Measurements from ENCODE around the gene CHN1.

Gene CHN1

GRCh38 chr2:174957050-174957449 lies 48.1 kb downstream of the CHN1 start:
- Histone ChIP-seq H2AFZ (ENCODE audit: low read depth) (peak overlapping the region; percentile 48), H3K27me3 (ENCODE audit: insufficient read depth, low read depth) (no peaks in the 10 kb centered on the region), H4K20me1 (ENCODE audit: insufficient read depth) (no peaks in the 10 kb centered on the region), H3K4me3 (IDR thresholded peaks at IDR 0.05; ENCODE audit: insufficient read depth, low read depth, low read length) (peak overlapping the region; percentile 77), H3K4me2 (peak overlapping the region; percentile 78), H3K4me1 (ENCODE audit: low read depth, poor library complexity, severe bottlenecking) (peaks cover 46% of the 10 kb centered on the region), H3K79me2 (ENCODE audit: insufficient read depth, low read depth) (no peaks in the 10 kb centered on the region), H3K36me3 (ENCODE audit: insufficient read depth) (no peaks in the 10 kb centered on the region), H3K27ac (peak overlapping the region; percentile 65), H3K9ac (peak overlapping the region; percentile 42; the same call in 1 of the 2 replicates)
- no peak for TF ChIP-seq CTCF (conservative IDR thresholded peaks at IDR 0.05; ENCODE audit: low read depth, low read length)

- Histone ChIP-seq H3K4me3 (IDR thresholded peaks at IDR 0.05; ENCODE audit: insufficient read depth, low read depth, low read length) (no peak overlapping the region), H3K9ac (no peak overlapping the region), H3K4me2 (no peak overlapping the region), H3K27me3 (ENCODE audit: insufficient read depth, low read depth) (no peaks in the 10 kb centered on the region), H4K20me1 (ENCODE audit: insufficient read depth) (no peaks in the 10 kb centered on the region), H3K36me3 (ENCODE audit: insufficient read depth) (no peaks in the 10 kb centered on the region; the same call in 1 of the 2 replicates), H3K4me1 (ENCODE audit: low read depth, poor library complexity, severe bottlenecking) (peaks cover 22% of the 10 kb centered on the region), H3K79me2 (ENCODE audit: insufficient read depth, low read depth) (no peaks in the 10 kb centered on the region), H3K27ac (no peak overlapping the region), H2AFZ (ENCODE audit: low read depth) (no peak overlapping the region)
- no peak for TF ChIP-seq CTCF (conservative IDR thresholded peaks at IDR 0.05; ENCODE audit: low read depth, low read length)
Measured at GRCh38 chr2:174952607-174953006, 52.6 kb downstream of the CHN1 start.

- no peak for TF ChIP-seq CTCF (conservative IDR thresholded peaks at IDR 0.05; ENCODE audit: low read depth, low read length)
- Histone ChIP-seq H4K20me1 (ENCODE audit: insufficient read depth) (no peaks in the 10 kb centered on the region), H2AFZ (ENCODE audit: low read depth) (no peak overlapping the region), H3K27me3 (ENCODE audit: insufficient read depth, low read depth) (no peaks in the 10 kb centered on the region), H3K4me1 (ENCODE audit: low read depth, poor library complexity, severe bottlenecking) (peaks cover 13% of the 10 kb centered on the region), H3K4me2 (no peak overlapping the region), H3K4me3 (IDR thresholded peaks at IDR 0.05; ENCODE audit: insufficient read depth, low read depth, low read length) (no peak overlapping the region), H3K9ac (no peak overlapping the region), H3K27ac (no peak overlapping the region), H3K36me3 (ENCODE audit: insufficient read depth) (no peaks in the 10 kb centered on the region; the same call in 1 of the 2 replicates), H3K79me2 (ENCODE audit: insufficient read depth, low read depth) (no peaks in the 10 kb centered on the region)
Measured at GRCh38 chr2:174951745-174952144, 53.4 kb downstream of the CHN1 start.

DNA sequence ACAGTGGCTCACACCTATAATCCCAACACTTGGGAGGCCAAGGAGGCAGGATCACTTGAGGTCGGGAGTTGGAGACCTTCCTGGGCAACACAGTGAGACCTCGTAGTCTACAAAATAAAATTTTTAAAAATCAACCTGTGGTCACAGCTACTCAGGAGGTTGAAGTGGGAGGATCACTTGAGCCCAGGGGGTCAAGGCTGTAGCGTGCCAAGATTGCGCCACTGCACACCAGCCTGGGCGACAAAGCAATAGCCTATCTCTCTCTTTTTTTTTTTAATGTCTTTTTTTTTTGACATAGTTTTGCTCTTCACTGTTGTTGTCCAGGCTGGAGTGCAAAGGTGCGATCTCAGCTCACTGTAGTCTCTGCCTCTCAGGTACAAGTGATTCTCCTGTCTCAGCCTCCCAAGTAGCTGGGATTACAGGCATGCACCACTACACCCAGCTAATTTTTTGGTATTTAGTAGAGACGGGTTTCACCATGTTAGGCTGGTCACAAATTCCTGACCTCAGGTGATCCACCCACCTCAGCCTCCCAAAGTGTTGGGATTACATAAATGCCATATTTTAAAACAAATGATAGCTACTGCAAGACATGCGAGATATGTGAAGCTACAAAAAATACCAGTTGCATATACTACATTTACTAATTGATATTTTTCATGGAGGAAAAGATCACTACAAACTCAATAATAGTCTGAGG lies 55.0 kb downstream of the CHN1 start:
- H3K79me2 ChIP-seq (ENCODE audit: insufficient read depth, low read depth) = no peaks in the 10 kb centered on the region
- TF ChIP-seq CTCF (conservative IDR thresholded peaks at IDR 0.05; ENCODE audit: low read depth, low read length) = no peak
- no peaks in the 10 kb centered on the region for H3K4me1 ChIP-seq (ENCODE audit: low read depth, poor library complexity, severe bottlenecking)
- H3K4me2 ChIP-seq = no peak overlapping the region
- H2AFZ ChIP-seq (ENCODE audit: low read depth) = no peak overlapping the region
- H3K27ac ChIP-seq = no peak overlapping the region
- no peak overlapping the region for H3K9ac ChIP-seq
- no peak overlapping the region for H3K4me3 ChIP-seq (IDR thresholded peaks at IDR 0.05; ENCODE audit: insufficient read depth, low read depth, low read length)
- no peaks in the 10 kb centered on the region; the same call in 1 of the 2 replicates for H3K36me3 ChIP-seq (ENCODE audit: insufficient read depth)
- H3K27me3 ChIP-seq (ENCODE audit: insufficient read depth, low read depth) = no peaks in the 10 kb centered on the region
- H4K20me1 ChIP-seq (ENCODE audit: insufficient read depth) = no peaks in the 10 kb centered on the region

Measured in KMS-11 (cell line).